ENCODE data around the gene GRIN2A.

- no peak for TF ChIP-seq CTCF (IDR thresholded peaks at IDR 0.05)
- no peak for TF ChIP-seq POLR2A (IDR thresholded peaks at IDR 0.05)
Measured at GRCh38 chr16:10020866-10021265, 161.4 kb downstream of the GRIN2A start.
